ENCODE measurements around the gene WASHC2A.
"Not testable (repeated sequence)": the region's sequence is repeated elsewhere in the genome, so short reads cannot be mapped to it uniquely, and the experiment has no call there.

WASHC2A gene, protein sequence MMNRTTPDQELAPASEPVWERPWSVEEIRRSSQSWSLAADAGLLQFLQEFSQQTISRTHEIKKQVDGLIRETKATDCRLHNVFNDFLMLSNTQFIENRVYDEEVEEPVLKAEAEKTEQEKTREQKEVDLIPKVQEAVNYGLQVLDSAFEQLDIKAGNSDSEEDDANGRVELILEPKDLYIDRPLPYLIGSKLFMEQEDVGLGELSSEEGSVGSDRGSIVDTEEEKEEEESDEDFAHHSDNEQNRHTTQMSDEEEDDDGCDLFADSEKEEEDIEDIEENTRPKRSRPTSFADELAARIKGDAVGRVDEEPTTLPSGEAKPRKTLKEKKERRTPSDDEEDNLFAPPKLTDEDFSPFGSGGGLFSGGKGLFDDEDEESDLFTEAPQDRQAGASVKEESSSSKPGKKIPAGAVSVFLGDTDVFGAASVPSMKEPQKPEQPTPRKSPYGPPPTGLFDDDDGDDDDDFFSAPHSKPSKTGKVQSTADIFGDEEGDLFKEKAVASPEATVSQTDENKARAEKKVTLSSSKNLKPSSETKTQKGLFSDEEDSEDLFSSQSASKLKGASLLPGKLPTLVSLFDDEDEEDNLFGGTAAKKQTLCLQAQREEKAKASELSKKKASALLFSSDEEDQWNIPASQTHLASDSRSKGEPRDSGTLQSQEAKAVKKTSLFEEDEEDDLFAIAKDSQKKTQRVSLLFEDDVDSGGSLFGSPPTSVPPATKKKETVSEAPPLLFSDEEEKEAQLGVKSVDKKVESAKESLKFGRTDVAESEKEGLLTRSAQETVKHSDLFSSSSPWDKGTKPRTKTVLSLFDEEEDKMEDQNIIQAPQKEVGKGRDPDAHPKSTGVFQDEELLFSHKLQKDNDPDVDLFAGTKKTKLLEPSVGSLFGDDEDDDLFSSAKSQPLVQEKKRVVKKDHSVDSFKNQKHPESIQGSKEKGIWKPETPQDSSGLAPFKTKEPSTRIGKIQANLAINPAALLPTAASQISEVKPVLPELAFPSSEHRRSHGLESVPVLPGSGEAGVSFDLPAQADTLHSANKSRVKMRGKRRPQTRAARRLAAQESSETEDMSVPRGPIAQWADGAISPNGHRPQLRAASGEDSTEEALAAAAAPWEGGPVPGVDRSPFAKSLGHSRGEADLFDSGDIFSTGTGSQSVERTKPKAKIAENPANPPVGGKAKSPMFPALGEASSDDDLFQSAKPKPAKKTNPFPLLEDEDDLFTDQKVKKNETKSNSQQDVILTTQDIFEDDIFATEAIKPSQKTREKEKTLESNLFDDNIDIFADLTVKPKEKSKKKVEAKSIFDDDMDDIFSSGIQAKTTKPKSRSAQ (N-terminal part only)

GRCh38 chr10:50067546-50068351 is at the start of gene WASHC2A:
Gene WASHC2A (plus strand): TSS chr10:50067954. CDS start chr10:50068006, 52 bp downstream.
- not testable (repeated sequence) for FAIRE-seq

DNA sequence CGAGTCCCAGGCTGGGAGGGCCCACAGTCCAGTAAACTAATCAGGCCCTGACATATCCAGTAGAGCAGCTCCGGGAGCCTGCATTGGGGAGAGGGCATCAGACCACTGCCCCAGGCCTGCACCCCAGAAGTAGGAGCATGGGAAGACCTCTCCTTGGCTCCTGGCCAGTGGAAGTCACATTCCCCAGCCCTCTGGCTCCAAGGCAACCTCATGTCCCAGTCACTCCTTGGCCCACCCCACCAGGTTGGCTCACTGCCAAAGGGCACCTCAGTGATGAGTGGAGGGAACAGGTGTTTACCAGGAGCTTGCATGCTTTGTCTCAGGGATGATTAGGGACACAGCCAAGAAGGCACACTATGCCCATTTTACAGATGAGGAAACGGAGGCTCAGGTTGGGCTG is 48.5 kb upstream of the WASHC2A start:
- not testable (repeated sequence) for FAIRE-seq

DNA sequence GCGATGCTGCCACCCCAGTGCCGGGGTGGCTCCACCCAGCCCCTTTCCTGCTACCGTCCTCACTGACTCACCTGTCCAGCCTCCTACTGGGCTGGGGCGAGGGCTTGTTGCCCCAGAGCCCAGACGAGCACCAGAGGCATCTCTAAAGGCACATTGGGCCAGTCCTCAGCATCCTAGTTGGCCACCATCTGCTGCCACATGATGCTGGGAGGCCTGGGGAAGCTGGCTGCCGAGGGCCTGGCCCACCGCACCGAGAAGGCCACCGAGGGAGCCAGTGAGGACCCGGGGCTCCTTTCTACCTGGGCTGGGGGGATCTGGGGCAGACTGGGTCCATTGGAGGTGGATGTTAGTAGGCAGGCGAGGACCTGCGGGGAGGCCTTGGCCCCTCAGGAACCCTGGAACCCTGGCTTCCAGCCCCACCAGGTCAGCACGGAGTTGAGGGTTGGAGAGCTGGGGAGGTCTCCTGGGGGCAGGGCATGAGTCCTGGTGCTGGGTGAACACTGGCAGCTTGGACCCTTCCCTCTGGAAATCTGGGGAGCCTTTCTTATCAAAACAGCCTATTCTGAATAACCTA is 47.2 kb upstream of the WASHC2A start:
- FAIRE-seq: not testable (repeated sequence)

DNA sequence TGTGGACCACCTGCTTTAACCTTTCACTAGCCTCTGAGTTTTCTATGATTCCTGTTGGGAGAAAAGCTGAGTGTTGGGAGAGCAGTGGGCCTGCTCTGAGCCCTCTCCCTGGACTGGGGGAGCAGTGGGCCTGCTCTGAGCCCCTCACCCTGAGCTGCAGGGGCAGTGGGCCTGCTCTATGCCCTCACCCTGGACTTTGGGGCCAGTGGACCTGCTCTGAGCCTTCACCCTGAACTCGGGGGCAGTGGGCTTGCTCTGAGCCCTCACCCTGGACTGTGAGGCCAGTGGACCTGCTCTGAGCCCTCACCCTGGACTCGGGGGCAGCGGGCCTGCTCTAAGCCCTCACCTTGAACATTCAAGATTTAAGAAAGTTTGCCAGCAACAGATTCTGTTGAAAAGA is 46.1 kb upstream of the WASHC2A start:
- no peak for FAIRE-seq

DNA sequence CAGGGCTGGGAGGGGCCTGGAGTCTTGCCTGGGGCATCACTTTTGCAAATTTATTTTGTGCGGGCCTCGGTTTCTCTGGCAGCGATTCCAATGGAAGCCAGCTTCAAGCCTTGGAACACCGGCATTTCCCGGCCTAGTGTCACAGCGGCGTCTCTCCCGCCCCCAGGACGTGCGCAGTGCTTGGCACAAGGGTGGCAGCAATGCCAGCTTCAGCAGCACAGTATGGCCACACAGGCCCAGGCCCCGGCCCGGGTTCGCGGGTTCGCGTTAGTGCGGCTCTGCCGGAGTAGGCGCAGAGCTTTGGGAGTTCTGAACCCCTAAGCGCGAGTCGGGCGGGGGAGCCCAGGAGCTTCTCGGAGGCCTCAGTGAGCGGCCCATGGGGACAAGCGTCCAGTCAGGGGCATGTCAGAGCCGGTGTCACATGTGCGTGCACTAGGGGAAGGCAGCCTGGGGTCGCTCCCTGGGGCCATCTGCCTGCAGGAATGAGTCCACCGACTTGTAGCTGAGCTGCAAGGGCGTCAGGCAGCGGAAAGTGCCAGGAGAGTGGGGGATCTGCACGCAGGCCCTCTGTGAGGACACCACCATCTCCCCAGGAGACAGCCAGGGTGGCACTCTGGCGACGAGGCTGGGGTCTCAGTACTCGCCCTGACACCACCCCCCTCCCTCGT is 42.9 kb upstream of the WASHC2A start:
- FAIRE-seq: not testable (repeated sequence)

GRCh38 chr10:50025627-50026026 is 42.1 kb upstream of the WASHC2A start:
- FAIRE-seq: no peak

DNA sequence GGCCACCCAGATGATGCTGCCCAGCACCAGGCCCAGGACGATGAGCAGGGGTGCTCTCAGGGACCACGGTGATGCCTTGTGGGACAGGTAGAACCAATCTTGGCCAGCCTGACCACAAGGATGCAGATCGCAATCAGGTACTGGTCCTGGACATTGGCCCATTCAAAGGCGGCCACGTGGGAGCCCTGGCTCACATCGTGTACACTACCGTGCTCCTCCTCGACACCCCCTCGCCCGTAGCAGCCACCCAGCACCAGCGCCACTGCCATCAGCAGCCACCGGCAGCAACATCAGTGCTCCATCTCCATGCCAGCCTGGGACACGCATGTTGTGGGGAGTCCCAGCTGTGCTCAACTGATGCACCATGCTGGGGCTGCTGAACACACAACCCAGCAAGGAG is 40.6 kb upstream of the WASHC2A start:
- FAIRE-seq: no peak

DNA sequence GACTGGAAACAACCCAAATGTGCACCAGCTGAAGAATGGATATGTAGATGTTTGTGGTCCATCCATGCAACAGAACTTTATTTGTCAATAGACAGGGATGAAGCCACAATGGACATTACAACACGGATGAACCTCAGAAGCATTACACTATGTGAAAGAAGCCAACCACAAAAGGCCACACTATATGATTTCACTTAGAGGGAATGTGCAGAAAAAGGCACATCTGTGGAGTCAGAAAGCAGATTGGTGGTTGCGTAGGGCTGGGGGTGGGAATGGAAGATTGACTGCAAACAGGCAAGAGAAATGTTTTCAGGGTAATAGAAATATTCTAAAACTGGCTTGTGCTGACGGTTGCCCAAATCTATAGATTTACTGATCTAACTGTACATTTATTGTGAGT is 34.3 kb upstream of the WASHC2A start:
- no peak for FAIRE-seq

- FAIRE-seq: not testable (repeated sequence)
Measured at GRCh38 chr10:50035337-50035736, 32.4 kb upstream of the WASHC2A start.

GRCh38 chr10:50044941-50045664 is 22.7 kb upstream of the WASHC2A start:
- no peak for FAIRE-seq

DNA sequence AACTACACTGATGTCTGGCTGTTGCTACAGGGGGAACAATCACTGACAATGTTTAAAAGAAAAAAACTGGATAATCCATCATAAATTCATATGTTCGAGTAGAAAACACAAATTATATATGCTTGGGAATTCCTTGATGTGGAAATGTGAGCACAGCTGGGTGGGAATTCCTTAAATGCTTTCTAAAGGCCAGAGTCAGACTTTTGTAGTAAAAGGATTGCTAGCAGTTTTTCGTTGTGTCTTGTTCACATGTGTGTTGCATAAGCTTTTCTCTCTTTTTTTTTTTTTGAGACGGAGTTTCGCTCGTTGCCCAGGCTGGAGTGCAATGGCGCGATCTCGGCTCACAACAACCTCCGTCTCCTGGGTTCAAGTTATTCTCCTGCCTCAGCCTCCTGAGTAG is 21.3 kb upstream of the WASHC2A start:
- not testable (repeated sequence) for FAIRE-seq

DNA sequence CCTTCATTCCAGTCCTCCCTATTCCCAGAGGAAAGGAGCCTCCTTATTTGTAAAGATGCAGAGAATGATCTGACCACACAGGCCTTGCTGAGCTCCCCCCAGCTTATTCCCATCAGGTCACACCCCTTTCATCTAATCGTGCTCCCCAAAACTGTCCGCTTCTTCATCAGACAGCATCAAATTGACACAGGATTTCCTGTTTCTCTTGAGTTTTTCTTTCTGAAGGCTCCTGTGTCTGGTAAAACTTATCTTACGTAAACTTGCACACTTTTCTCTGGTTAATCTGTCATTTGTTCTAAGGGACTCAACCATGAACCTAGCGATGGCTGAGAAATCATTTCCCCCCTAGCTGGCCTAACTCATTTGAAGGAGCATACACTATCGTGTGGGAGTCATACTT is 20.2 kb upstream of the WASHC2A start:
- not testable (repeated sequence) for FAIRE-seq

DNA sequence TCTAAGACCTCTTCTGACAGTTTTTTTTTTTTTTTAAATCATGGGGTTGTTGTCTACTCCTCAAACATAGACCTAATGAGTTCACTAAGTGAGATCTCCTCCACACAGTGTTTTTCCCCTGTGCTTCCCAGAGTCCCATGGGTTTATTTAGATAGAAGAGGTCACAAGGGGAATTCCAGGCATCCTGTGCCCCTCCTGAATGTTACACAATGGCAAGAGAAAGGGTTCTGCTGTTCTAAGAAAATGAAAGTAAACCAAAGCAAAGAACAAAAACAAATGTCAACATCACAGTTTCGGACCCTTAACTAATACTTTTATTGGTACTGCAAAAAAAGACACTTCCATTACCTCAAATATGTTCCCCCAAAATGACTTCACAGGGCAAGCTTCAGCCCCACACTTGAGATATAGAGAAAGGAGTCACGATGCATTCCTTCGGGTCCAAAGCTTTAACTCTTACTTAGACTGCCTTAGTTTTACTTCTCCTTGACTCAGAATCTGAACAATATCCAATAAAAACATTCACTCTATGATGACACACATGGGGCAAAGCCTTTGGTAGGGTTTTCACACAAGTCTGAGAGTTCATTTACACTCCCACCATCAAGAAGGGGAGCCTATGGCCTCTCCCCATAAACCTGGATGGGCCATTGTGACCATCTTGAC is 15.6 kb upstream of the WASHC2A start:
- FAIRE-seq: not testable (repeated sequence)

- not testable (repeated sequence) for FAIRE-seq
Measured at GRCh38 chr10:50052778-50053376, 14.9 kb upstream of the WASHC2A start.

- FAIRE-seq: not testable (repeated sequence)
Measured at GRCh38 chr10:50055494-50056292, 12.1 kb upstream of the WASHC2A start.

GRCh38 chr10:50056654-50057053 is 11.1 kb upstream of the WASHC2A start:
- not testable (repeated sequence) for FAIRE-seq

GRCh38 chr10:50058727-50059126 is 9.0 kb upstream of the WASHC2A start:
- FAIRE-seq: not testable (repeated sequence)

GRCh38 chr10:50059946-50060345 is 7.8 kb upstream of the WASHC2A start:
- FAIRE-seq: not testable (repeated sequence)

Measured in islet of Langerhans (tissue), 1 donor.